HepG2 (cell line): ENCODE data around the gene TEX35.

Experiments used
- PHF20 ChIP-seq: sonication (generic); formaldehyde crosslinking; IDR thresholded peaks from 2 replicates; pipeline ENCODE4 v1.5.0; 2020; ENCODE audit warnings: mild to moderate bottlenecking, missing genetic modification reagents
- POLR2AphosphoS5 ChIP-seq: IDR thresholded peaks from 2 replicates; pipeline ENCODE4 v1.6.1; 2012; ENCODE audit warnings: low read depth, low read length
- TF ChIP-seq, protein P1 (sequence below): sonication (generic); formaldehyde crosslinking; IDR thresholded peaks from 2 replicates; pipeline ENCODE4 v1.5.0; 2020; ENCODE audit warnings: mild to moderate bottlenecking, missing genetic modification reagents, moderate library complexity
- TF ChIP-seq, protein P2 (sequence below): sonication (generic); formaldehyde crosslinking; IDR thresholded peaks from 2 replicates; pipeline ENCODE4 v1.5.0; 2020; ENCODE audit warnings: missing genetic modification reagents

DNA sequence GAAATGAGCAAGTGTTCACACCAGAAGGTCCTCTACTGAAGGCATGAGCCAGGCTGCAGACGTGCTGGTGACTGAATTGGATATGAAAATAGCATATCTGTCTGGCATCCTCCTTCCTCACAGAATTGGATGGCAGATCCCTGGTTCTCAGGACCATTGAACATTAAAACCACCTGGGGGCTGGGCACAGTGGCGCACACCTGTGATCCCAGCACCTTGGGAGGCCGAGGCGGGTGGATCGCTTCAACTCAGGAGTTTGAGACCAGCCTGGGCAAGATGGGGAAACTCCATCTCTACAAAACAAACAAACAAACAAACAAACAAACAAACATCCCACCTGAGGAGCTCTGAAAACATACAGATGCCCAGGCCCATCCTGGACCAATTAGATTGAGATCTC, 23.4 kb downstream of the TEX35 start:
- TF ChIP-seq, protein P1, sequence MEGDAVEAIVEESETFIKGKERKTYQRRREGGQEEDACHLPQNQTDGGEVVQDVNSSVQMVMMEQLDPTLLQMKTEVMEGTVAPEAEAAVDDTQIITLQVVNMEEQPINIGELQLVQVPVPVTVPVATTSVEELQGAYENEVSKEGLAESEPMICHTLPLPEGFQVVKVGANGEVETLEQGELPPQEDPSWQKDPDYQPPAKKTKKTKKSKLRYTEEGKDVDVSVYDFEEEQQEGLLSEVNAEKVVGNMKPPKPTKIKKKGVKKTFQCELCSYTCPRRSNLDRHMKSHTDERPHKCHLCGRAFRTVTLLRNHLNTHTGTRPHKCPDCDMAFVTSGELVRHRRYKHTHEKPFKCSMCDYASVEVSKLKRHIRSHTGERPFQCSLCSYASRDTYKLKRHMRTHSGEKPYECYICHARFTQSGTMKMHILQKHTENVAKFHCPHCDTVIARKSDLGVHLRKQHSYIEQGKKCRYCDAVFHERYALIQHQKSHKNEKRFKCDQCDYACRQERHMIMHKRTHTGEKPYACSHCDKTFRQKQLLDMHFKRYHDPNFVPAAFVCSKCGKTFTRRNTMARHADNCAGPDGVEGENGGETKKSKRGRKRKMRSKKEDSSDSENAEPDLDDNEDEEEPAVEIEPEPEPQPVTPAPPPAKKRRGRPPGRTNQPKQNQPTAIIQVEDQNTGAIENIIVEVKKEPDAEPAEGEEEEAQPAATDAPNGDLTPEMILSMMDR (CRISPR knock-in tag), result no peak
- TF ChIP-seq PHF20 (CRISPR knock-in tag) (no peak), POLR2AphosphoS5 (no peak)
- TF ChIP-seq, protein P2, sequence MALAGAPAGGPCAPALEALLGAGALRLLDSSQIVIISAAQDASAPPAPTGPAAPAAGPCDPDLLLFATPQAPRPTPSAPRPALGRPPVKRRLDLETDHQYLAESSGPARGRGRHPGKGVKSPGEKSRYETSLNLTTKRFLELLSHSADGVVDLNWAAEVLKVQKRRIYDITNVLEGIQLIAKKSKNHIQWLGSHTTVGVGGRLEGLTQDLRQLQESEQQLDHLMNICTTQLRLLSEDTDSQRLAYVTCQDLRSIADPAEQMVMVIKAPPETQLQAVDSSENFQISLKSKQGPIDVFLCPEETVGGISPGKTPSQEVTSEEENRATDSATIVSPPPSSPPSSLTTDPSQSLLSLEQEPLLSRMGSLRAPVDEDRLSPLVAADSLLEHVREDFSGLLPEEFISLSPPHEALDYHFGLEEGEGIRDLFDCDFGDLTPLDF (CRISPR knock-in tag), result no peak
